C4-2B (cell line): ENCODE results near the gene MPL.

Experiments
- CTCF ChIP-seq: fragments of 450-650 bp; conservative IDR thresholded peaks from 2 replicates; pipeline ENCODE4 v1.5.1; 2017; ENCODE audit warnings: mild to moderate bottlenecking
- ZFX ChIP-seq: fragments of 450-650 bp; IDR thresholded peaks from 2 replicates; pipeline ENCODE4 v1.6.1; 2017

- TF ChIP-seq CTCF (no peak), ZFX (no peak)
These were observed 30.0 kb upstream of the MPL start for GRCh38 chr1:43307458-43308158.
